LNCAP (cell line): ENCODE results near the gene DAB1.

Experiments used
- CTCF ChIP-seq: fragments of 450-650 bp; IDR thresholded peaks from 2 replicates; pipeline ENCODE4 v1.5.1; 2017; ENCODE audit warnings: mild to moderate bottlenecking

Gene DAB1

GRCh38 chr1:56954664-56955063 lies 469.2 kb downstream of the DAB1 start:
- no peak for TF ChIP-seq CTCF

GRCh38 chr1:56953386-56953785 lies 470.5 kb downstream of the DAB1 start:
- TF ChIP-seq CTCF, result no peak

- TF ChIP-seq CTCF, result no peak
Measured at GRCh38 chr1:56952501-56952900, 471.4 kb downstream of the DAB1 start.

GRCh38 chr1:56948403-56949023 lies 475.3 kb downstream of the DAB1 start:
- TF ChIP-seq CTCF, result no peak
